Measurements from ENCODE around the gene SDR42E1. TPM values are rescaled to one million over a fixed set of nuclear protein-coding genes. Genes with fewer than 3 reads are reported as not detected.
A peak's percentile ranks its signal among the peaks of the same experiment; 100 is the strongest.

Gene SDR42E1
- polyA plus RNA-seq (18.8 to 28.4 TPM (median 20.3 TPM) in 3 replicates), polyA minus RNA-seq (21.1 to 38.5 TPM (median 32.0 TPM) in 3 replicates)
- polyA plus RNA-seq (2011; ENCODE audit: low read depth): 5.8 TPM
- polyA plus RNA-seq (2011; cell fraction: cytosol; rRNA removed): 13.5 and 20.5 TPM in 2 replicates
- 18.1 and 18.6 TPM in 2 replicates for polyA plus RNA-seq (2011; cell fraction: nucleus; rRNA removed)
- 12.6 and 14.6 TPM in 2 replicates for polyA plus RNA-seq (2012; ENCODE audit: low replicate concordance)
- polyA minus RNA-seq (2011; cell fraction: cytosol; rRNA and poly(A)+ RNA removed): 14.8 TPM
- 15.3 and 30.1 TPM in 2 replicates for polyA minus RNA-seq (2011; cell fraction: nucleus; rRNA and poly(A)+ RNA removed)

GRCh38 chr16:82011199-82011641 is at the start of gene SDR42E1:
Gene SDR42E1, minus strand, starts transcription at chr16:82011470. Its CDS starts 10,612 bp downstream, at chr16:82000858.
- Histone ChIP-seq H3K9me1 (ENCODE audit: control insufficient read depth, extremely low read depth, insufficient read depth, low read length) (no peaks in the 10 kb centered on the region), H3K4me1 (ENCODE audit: control insufficient read depth, extremely low read depth, insufficient read depth, low read length) (peaks cover 5% of the 10 kb centered on the region), H3K9me3 (ENCODE audit: control insufficient read depth, low read depth, low read length) (no peaks in the 10 kb centered on the region), H3K9ac (ENCODE audit: control insufficient read depth, extremely low read depth, insufficient read depth, low read length) (peak within 1 kb of the TSS; percentile 78), H3K36me3 (ENCODE audit: control insufficient read depth in 2 of 2, extremely low read depth in 1 of 2, insufficient read depth in 2 of 2, low read length in 2 of 2) (peaks cover 0 to 4% of the 10 kb centered on the region in 2 experiments), H3K27ac (ENCODE audit: control insufficient read depth, insufficient read depth, low read length) (peak within 1 kb of the TSS; percentile 65), H4K20me1 (ENCODE audit: control insufficient read depth, extremely low read depth, insufficient read depth, low read length) (no peaks in the 10 kb centered on the region), H3K27me3 (ENCODE audit: control insufficient read depth, extremely low read depth, insufficient read depth, low read length) (no peaks in the 10 kb centered on the region), H3K4me3 (ENCODE audit: control insufficient read depth in 2 of 3, extremely low read depth in 1 of 3, insufficient read depth in 2 of 3, low read depth in 1 of 3, low read length in 3 of 3) (peak within 1 kb of the TSS; percentile 65 to 73 (median 71)), H3K4me2 (ENCODE audit: control insufficient read depth, extremely low read depth, insufficient read depth, low read depth, low read length) (peak within 1 kb of the TSS; percentile 89), H2AFZ (ENCODE audit: control insufficient read depth, low read length) (peak within 1 kb of the TSS; percentile 100), H3K79me2 (ENCODE audit: control insufficient read depth, insufficient read depth, low read length) (peaks cover 5% of the 10 kb centered on the region)
- dilution Hi-C loops (cut with MboI; ENCODE audit: extremely low pct_ligation_motif_present, low sequenced_read_pairs): no loop called here
- TF ChIP-seq EZH2 (IDR thresholded peaks at IDR 0.05; ENCODE audit: low read length) (no peak), CTCF (optimal IDR thresholded peaks at IDR 0.05 in 1 of 3, IDR thresholded peaks at IDR 0.05 in 1 of 3, conservative IDR thresholded peaks at IDR 0.05 in 1 of 3; ENCODE audit: extremely low read depth in 1 of 3, insufficient read depth in 2 of 3, low read length in 3 of 3) (no peak)
- no peak for DNase-seq (ENCODE audit: low read depth, low spot score)
- FAIRE-seq: peak; percentile 44

GRCh38 chr16:82059983-82060421 is 48.7 kb upstream of the SDR42E1 start:
- no peaks in the 10 kb centered on the region for H4K20me1 ChIP-seq (ENCODE audit: control insufficient read depth, extremely low read depth, insufficient read depth, low read length)
- dilution Hi-C loops (cut with MboI; ENCODE audit: extremely low pct_ligation_motif_present, low sequenced_read_pairs): no loop called here
- FAIRE-seq (no peak), DNase-seq (ENCODE audit: low read depth, low spot score) (no peak)
- no peaks in the 10 kb centered on the region for H3K9me1 ChIP-seq (ENCODE audit: control insufficient read depth, extremely low read depth, insufficient read depth, low read length)
- H3K4me2 ChIP-seq (ENCODE audit: control insufficient read depth, extremely low read depth, insufficient read depth, low read depth, low read length): no peak overlapping the region
- H3K79me2 ChIP-seq (ENCODE audit: control insufficient read depth, insufficient read depth, low read length): no peaks in the 10 kb centered on the region
- no peaks in the 10 kb centered on the region for H3K27me3 ChIP-seq (ENCODE audit: control insufficient read depth, extremely low read depth, insufficient read depth, low read length)
- H3K27ac ChIP-seq (ENCODE audit: control insufficient read depth, insufficient read depth, low read length): no peak overlapping the region
- H3K9ac ChIP-seq (ENCODE audit: control insufficient read depth, extremely low read depth, insufficient read depth, low read length): no peak overlapping the region
- H3K4me3 ChIP-seq (ENCODE audit: control insufficient read depth in 2 of 3, extremely low read depth in 1 of 3, insufficient read depth in 2 of 3, low read depth in 1 of 3, low read length in 3 of 3): no peak overlapping the region
- TF ChIP-seq CTCF (optimal IDR thresholded peaks at IDR 0.05 in 1 of 3, IDR thresholded peaks at IDR 0.05 in 1 of 3, conservative IDR thresholded peaks at IDR 0.05 in 1 of 3; ENCODE audit: extremely low read depth in 1 of 3, insufficient read depth in 2 of 3, low read length in 3 of 3): no peak
- TF ChIP-seq EZH2 (IDR thresholded peaks at IDR 0.05; ENCODE audit: low read length): no peak
- H3K36me3 ChIP-seq (ENCODE audit: control insufficient read depth in 2 of 2, extremely low read depth in 1 of 2, insufficient read depth in 2 of 2, low read length in 2 of 2): no peaks in the 10 kb centered on the region
- H3K4me1 ChIP-seq (ENCODE audit: control insufficient read depth, extremely low read depth, insufficient read depth, low read length): peaks cover 38% of the 10 kb centered on the region
- H2AFZ ChIP-seq (ENCODE audit: control insufficient read depth, low read length): no peak overlapping the region
- H3K9me3 ChIP-seq (ENCODE audit: control insufficient read depth, low read depth, low read length): no peaks in the 10 kb centered on the region

Data from keratinocyte (primary cell).